PFSK-1 (cell line): ENCODE results near the gene CCDC50.

ENCODE experiments used
- POLR2AphosphoS5 ChIP-seq: IDR thresholded peaks from 2 replicates; pipeline ENCODE4 v1.6.1; 2012; ENCODE audit warnings: low read depth, mild to moderate bottlenecking, control low read depth, low read length, moderate library complexity
- TAF1 ChIP-seq: IDR thresholded peaks from 2 replicates; pipeline ENCODE4 v1.6.1; 2012; ENCODE audit warnings: low read length, control low read depth, borderline replicate concordance; ENCODE audit not compliant: insufficient read depth

- TF ChIP-seq POLR2AphosphoS5 = peak; percentile 80
- 0 out of 2 replicates have a peak, but pooled peaks have one; percentile 22 for TF ChIP-seq TAF1
Observed at GRCh38 chr3:191399918-191400317, 70.7 kb downstream of the CCDC50 start.
